ENCODE measurements around the gene KCNN4.

DNA sequence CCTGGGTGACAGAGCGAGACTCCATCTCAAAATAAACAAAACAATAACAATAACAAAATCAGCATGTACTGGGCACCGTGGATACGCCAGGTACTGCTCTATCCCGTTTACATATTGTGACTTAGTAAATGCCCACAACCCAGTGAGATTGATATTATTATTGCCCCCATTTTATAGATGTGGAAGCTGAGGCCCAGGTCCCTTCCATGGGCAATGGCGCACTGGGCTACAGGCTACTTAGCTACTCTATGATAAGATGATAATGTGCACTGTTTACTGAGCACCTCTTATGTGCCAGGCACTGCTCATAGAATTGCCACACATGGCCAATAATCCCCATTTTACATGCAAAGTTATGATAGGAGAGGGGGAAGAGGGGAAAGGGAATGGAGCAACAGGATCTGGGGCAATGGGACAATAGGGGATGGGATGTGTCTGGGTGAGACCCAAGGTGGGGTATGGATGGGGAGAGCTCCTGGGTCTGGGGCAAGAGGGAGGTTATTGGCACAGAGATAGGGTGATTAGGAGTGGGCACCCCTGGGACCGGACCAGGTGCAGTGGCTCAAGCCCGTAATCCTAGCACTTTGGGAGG is 5.4 kb downstream of the KCNN4 start:
- TF ChIP-seq, protein P1, sequence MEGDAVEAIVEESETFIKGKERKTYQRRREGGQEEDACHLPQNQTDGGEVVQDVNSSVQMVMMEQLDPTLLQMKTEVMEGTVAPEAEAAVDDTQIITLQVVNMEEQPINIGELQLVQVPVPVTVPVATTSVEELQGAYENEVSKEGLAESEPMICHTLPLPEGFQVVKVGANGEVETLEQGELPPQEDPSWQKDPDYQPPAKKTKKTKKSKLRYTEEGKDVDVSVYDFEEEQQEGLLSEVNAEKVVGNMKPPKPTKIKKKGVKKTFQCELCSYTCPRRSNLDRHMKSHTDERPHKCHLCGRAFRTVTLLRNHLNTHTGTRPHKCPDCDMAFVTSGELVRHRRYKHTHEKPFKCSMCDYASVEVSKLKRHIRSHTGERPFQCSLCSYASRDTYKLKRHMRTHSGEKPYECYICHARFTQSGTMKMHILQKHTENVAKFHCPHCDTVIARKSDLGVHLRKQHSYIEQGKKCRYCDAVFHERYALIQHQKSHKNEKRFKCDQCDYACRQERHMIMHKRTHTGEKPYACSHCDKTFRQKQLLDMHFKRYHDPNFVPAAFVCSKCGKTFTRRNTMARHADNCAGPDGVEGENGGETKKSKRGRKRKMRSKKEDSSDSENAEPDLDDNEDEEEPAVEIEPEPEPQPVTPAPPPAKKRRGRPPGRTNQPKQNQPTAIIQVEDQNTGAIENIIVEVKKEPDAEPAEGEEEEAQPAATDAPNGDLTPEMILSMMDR (IDR thresholded peaks at IDR 0.05; ENCODE audit: low read depth, low read length): no peak
- TF ChIP-seq EZH2phosphoT487 (IDR thresholded peaks at IDR 0.05; ENCODE audit: low read depth): no peak
